GM21825 (cell line): ENCODE results near the gene WNK2.
"Not testable (repeated sequence)": the region's sequence is repeated elsewhere in the genome, so short reads cannot be mapped to it uniquely, and the experiment has no call there.

Experiments used
- ATAC-seq: cut with Tn5 transposase; IDR thresholded peaks from one replicate; pipeline ENCODE4 v1.9.1; 2021; ENCODE audit warnings: mild to moderate bottlenecking, moderate library complexity; ENCODE audit not compliant: unreplicated experiment

WNK2 gene

DNA sequence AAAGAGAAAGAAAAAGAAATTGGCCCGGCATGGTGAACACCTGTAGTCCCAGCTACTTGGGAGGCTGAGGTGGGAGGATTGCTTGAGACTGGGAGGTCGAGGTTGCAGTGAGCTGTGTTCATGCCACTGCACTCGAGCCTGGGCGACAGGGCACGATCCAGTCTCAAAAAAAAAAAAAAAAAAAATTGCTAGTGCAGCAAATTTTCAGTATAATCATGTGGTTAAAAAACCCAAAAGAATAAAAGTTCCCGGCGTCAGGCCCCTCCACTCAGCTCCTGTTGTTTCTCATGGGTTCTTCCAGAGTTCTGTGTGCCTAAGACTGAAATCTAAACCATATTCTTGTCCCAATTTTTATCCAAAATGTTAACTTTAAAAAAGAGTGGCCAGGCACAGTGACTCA is 49.1 kb downstream of the WNK2 start:
- no peak for ATAC-seq

DNA sequence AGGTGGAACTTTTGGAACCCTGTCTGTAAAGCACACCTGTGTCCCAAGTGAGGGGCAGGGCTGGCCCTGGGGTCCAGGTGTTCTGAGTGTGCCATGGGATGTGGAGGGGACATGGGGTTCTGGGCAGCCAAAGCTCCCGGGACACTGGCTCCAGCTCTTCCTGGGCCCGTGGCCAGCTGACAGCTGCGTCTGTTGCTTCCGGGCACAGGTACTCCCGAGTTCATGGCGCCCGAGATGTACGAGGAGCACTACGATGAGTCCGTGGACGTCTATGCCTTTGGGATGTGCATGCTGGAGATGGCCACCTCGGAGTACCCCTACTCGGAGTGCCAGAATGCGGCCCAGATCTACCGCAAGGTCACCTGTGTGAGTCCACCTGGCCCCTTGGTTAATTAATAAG is 50.7 kb downstream of the WNK2 start:
- no peak for ATAC-seq

DNA sequence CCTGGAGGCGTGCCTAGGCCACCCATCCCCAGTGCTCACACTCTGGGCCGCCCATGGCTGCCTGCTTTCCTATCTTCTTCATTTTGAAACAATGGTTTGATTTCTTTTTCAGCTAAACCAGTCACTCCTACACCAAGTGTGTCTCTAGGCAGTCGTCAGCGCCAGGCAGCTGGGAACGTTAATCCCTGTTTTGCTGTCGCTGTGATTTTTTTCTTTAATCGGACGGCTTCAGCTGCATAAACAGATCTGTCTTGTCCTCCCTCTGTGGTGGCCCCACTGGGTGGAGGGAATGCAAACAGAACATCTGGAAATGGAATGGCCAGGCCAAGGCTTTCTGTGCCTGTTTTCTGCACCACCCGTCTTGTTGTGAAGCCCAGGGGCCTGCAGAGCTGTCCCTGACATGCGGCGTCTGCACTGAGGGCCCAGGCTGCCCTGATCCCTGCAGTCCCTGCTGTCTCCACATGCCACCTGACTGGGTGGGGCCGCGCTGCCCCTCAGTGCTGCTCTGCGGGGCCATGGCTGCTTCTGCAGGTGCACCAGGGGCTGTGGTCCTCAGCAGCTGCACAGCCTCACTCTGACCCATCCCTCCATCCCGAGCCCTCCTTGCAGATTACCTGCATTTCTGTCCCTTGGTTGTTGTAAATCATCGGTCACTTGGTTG is 51.5 kb downstream of the WNK2 start:
- ATAC-seq, result no peak

DNA sequence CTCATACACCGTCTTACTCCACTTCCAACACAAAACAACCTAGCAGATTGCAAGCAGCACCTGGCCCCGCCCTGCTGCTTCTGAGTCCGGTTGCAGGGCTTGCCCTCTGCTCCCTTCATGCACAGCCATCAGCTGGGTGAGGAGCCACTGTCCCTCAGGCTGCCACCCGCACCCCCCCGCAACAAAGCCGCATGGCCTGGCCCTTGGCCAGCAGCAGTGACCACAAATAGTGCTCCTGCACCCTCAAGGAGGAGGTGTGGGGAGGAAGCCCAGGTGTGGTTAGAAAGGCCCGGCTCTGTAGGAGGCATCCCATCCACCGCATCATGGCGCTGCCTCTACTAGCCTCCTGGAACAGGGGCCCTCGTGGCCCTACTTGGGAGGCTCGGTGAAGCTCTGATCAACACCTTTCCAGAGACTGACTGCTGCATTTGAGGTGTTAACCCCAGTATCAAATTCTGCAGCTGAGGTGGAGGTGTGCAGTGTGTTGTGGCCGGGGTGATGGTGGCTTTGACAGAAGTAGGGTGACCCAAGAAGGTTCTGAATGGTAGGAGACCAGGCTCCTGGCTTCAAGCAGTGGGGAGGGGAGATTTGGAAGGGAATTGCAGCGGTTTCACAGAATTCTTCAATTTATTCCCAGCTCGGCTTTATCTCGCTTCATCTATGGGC is 52.7 kb downstream of the WNK2 start:
- ATAC-seq, result no peak

DNA sequence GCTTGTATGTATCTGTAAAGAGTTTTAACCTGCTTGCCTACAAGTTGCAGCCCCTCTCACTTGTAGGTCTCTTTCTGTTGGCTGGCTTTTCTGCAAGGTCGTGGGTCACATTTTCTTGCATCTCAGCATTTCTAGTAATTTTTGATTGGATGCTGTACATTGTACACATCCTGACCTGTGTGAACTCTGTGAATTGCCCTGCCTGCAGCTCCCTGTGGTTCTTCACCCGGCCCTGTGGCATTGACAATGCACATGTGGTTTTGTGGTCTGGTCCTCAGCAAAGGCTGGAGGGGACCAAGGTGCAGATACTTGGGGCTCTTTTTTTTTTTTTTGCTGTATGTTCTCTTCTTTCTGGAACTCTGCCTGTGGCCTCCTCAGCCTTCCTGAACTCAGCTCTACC is 53.6 kb downstream of the WNK2 start:
- no peak for ATAC-seq

DNA sequence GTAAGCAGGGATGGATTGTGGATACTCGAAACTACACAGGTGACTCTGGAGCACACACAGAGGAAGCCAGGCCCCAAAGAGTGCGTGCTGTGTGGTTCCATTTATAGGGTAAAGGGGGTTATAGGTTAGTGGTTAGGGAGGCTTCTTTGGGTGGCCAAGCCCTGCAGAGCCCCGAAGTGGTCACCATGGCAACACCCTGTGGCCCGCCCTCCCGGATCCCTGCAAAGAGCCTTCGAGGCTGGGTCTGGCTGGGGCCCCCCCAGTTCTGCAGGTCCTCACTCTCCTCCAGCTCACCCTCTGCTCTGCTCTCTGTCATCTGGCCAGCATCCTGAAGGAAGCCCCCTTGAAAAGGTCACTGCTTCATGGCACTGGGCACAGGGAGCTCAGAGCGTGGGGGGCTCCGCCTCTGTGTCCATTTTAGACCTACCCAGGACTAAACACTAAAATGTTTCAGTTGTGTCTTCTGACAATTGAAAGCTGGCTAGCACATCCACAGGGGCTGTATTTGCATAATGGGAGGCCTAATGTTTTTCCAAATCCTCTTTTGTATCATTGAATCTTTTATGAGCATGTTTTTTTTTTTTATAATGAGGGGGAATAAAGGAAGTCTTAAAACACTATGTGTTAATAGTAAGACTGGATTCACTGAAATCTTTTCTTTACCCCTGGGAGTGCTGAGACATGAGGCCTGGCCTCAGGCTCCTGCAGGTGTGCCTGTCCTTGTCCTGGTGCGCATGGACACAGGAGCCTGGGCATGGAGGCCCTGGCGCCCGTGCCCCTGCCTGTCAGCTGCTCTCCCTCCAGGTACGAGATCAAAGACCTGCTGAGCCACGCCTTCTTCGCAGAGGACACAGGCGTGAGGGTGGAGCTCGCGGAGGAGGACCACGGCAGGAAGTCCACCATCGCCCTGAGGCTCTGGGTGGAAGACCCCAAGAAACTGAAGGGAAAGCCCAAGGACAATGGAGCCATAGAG is 55.3 kb downstream of the WNK2 start:
- ATAC-seq, result no peak

DNA sequence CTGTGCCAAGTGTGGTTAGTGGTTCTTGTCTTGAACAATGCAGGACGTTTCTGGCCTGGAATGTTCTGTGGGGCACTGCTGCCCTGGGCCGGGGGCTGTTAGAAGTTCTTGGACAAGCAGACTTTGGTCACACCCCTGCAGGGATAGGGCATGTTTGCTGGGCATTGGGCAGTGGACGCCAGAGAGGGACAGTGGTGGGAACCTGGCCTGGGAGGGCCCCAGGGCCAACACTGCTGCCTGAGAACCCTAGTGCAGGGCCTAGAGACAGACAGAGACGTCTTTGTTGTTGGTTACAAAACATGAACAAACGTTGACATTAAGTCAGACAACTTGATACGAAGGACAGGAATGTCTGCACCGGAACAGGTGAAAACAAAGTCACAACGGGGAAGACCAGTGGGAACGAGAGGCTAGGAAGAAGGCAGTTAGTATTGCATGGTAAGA is 57.0 kb downstream of the WNK2 start:
- no peak for ATAC-seq

DNA sequence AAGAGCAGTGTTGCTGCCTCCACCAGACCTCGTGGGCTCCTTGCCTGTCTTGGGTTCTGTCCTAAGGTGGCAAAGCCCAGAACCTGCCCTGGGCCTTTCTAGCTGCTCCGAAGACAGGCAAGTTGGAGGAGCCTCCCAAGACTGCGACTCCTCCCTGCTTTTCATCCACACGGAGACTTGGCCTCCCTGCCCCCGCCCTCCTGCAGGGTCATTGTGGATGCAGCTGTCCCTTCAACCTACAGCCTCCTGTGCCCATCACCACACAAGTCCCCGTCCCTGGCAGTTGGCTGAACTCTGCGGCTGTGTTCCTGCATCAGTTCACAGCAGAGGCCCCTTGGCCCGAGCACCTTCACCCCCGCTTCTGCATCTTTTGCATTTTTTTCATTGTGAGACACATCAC is 59.2 kb downstream of the WNK2 start:
- no peak for ATAC-seq

DNA sequence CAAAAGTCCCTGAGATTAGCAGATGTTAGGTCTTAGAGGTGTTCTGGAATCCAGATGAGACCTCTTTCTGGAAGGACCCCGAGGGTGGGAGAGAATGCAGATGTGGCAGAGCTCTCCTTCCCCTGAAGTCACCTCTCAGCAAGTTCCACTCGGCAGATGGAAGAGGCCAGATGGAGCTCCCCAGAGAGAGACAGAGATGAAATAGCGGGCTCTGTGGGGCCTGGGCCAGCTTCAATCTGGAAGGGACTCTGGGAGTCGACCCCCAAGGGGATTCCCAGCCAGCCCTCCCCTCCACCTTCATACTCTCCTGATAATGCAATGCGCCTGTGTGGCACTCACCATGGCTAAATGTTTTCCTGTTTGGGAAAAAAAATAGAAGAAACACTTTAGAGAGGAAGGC is 60.2 kb downstream of the WNK2 start:
- no peak for ATAC-seq

DNA sequence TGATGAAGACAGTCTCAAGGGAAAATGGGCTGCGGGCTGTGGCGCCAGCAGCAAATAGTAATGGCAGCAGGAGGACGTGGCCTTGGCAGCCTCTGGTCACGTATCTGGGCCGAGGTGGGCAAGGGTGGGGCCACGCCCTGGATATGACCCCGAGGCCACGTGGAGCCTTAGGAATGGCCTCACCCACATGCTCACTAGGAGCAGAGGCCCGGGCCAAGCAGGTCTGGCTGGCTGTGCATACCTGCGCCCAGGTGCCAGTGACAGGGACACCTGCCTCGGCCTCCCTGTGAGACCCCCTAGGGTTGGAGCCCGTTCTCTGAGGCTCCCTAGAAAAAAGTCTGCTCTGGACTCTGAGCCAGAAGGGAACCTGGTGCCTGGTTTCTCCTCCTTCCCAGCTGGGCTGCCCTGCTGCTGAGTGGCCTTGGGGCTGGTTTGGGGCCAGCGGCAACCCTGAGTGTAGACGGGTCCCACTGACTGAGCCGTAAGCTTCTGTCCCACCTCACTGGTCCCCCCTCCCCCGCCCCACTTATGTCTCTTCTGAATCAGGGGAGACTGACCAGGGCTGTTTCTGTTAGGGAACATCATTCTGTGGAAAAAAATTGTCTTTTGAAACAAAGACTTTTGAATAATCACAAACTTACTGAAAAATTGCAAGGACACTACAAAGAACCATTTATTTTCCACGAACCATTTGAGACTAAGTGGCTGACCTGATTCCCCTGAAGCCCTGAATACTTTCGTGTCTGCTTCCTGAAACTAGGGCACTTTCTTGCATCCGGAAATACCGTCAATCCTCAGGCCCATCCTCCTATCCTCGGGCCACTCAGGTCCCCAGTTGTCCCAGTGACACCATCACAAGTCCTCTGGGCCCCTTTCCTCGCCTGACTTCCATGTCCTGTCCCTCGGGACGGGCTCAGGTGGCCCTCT is 60.8 kb downstream of the WNK2 start:
- ATAC-seq, result no peak

DNA sequence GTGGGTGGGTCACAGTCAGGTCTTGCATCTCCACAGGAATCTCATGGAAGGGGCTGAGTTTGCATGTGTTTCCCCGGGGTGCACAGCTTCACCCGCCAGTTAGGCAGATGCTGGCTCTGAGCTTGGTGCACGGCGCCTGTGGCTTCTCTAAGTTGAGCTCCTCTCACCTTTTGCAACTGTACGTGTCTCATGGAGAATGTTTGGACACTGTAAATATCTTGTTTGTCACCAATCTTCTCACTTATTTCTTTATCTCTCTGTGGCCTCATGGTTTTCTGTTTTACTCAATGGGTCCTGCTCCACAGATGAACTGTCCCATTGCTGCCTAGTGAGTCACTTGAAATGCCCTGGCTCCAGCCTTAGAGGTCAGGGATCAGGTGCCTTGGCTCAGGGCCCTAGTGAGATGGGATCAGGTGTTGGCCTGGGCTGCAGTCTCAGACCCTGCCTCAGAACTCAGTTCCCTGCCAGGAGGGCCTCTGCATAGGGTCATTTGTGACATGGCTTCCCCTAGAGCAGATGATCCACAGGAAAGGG is 61.6 kb downstream of the WNK2 start:
- ATAC-seq, result no peak

DNA sequence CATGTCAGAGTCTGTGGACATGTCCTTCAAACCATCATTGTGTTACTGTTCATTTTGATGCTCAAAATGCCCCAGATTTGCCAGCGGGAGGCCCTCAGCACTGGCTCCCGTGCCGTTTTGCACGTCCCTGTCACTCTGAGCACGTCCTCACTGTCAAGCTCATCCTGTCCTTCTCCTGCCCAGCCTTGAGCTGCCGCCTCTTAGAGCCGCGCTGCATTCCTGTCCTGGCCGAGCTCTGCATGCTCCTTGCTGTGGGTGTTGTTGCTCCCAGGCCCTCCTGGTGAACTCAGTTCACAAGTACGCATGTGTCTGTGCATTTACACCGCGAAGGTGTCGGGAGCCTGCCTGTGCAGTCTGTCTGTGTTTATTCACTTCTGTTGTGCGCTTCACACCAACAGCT is 62.2 kb downstream of the WNK2 start:
- no peak for ATAC-seq

DNA sequence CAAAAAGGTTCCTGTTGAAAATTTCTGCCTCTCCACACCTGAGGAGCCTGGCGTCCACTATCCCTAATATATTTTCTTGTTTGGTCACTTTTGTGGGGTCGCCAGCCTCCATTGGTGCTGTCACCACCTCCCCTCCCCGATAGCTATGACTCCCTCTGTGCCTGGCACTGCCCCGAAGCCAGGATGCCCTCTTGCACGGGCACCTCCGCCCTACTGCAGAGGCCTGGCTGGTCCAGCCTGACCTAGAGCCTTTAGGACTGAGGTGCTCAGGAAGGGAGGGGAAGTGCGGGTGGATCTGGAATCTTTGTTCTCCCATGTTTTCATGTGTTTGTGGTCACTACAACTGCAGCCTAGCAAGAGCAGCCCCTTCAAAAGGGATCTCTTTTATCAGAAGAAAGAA is 62.6 kb downstream of the WNK2 start:
- no peak for ATAC-seq

DNA sequence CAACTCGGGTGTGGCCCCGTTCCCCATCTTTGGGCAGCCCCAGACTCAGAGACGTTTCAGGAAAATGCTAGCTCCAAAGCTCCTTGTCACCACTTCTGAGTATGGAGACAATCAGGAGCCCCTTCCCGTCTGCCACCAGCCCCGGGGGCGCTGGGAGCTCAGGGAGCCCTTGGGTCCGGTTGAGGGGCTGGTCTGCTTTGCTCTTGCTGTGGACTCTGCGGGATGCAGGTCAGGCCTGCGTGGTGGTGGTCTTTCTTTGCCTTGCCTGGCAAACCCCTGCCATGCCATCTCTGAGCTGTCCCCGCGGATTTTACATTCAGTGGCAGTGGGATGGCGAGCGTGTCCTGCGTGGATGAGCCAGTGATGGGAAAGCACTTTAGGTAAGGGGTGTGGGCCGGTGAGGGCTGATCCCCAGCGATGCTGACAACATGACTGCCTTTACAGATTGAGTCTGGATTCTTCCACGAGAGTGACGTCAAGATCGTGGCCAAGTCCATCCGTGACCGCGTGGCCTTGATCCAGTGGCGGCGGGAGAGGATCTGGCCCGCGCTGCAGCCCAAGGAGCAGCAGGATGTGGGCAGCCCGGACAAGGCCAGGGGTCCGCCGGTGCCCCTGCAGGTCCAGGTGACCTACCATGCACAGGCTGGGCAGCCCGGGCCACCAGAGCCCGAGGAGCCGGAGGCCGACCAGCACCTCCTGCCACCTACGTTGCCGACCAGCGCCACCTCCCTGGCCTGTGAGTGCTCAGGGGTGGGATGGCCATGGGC is 63.3 kb downstream of the WNK2 start:
- no peak for ATAC-seq

DNA sequence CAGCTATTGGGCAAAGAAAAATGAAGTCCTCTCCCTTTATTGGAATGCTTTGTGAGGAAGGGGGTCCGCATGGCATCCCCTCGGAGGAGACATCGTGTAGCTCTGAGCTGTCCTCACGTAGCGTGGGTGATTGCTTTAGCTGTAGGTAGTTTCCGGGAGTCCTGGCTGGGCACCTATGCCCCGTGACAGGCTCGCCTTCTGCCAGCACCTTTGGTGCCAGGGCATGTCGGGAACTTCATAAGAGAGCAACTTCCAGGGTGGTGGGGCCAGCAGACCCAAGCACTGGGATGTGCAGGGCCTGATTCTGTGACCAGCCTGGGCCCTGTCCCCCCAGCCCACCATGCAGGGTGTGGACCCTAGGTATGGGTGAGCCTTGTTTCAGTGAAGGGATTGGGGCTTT is 64.0 kb downstream of the WNK2 start:
- ATAC-seq, result no peak

DNA sequence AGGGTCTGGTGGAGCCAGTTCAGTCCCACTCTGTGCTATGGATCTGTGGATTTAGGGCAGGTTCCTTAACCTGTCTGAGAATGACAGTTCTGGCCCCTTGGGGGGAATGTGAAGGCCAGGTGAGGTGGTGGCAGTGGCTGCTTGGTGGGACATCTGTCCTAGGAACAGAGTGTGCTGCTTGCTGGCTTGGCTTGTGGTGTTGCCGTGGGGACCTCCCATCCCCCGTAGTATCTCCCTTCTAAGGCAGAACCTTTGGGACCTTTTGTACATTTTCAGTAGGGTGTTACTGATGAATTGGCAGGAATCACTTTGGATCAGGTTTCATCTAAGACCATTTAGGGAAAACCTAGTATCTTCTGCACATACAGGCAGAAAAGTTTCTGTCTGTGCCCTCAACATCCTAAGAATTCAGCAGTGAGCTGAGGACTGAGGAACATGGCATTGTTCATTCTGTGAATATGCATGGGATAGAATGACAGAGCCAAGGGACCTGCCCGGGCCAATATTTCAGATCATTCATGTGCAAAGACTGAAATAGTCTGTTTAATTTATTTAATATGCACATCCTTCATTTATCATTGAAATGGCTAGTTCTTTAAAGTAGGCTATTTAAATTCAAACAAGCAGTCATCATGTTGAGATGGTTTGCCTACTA is 64.6 kb downstream of the WNK2 start:
- ATAC-seq, result no peak

DNA sequence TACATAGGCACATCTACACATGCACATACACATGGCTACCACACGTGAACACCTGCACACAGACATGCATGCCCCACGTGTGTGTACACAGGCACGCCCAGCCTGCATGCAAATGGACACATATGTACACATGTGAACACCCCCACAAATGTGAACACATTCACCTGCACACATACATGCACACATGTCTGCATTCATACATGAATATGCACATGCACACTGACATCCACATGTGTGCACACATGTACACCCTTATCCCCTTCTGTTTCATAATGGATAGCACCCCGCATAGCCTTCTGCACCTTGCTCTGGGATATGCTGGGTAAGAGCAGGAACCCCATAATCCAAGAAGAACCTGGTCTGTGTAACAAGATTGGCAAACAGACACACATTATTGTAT is 66.2 kb downstream of the WNK2 start:
- ATAC-seq, result no peak

DNA sequence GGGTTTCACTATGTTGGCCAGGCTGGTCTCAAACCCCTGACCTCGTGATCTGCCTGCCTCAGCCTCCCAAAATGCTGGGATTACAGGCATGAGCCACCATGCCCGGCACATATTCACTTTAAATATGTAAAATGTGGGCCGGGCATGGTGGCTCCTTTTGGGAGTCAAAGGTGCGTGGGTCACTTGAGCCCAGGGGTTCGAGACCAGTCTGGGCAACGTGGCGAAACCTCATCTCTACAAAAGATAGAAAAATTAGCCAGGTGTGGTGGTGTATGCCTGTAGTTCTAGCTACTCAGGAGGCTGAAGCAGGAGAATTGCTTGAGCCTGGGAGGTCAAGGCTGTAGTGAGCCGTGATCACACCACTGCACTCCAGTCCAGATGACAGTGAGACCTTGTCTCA is 67.4 kb downstream of the WNK2 start:
- not testable (repeated sequence) for ATAC-seq

DNA sequence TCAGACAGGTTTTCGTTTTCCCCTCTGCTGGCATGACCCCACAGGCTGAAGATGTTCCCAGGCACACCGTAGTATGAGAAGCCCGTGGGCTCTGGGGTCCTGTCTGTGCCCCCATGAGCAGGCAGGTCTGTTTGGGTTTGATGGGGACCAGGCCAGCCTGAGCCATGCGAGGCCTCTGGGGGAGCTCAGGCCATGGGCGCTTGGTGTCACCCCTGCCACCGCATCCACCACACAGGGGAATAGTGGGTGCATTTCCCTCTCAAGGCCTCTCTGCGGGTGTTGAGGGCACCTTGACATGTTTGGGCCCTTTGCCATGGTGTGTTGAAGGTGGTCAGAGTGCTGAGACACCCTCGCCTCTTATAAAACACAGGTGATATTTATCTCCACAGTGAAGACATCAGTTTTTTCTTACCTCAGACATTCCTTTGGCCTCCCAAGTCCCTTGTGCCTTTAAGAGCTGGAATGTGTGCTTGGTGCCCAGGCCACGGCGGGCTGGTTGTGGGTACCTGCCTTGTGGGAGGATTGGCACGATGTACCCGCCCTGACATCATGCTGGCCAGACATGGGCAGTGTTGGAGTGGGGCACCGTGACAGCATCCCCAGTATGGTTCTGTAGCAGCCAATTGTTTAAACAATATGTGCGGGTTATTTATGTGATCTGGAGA is 68.3 kb downstream of the WNK2 start:
- ATAC-seq, result no peak
